Kasumi-1 (cell line): ENCODE data around the gene LIN28B.
"Not testable (repeated sequence)": the region's sequence is repeated elsewhere in the genome, so short reads cannot be mapped to it uniquely, and the experiment has no call there.

Source experiments
- DNase-seq, 2 experiments: peaks; one replicate each; lab custom pipeline; 2025; lab: John Stamatoyannopoulos, UW

Gene LIN28B

DNA sequence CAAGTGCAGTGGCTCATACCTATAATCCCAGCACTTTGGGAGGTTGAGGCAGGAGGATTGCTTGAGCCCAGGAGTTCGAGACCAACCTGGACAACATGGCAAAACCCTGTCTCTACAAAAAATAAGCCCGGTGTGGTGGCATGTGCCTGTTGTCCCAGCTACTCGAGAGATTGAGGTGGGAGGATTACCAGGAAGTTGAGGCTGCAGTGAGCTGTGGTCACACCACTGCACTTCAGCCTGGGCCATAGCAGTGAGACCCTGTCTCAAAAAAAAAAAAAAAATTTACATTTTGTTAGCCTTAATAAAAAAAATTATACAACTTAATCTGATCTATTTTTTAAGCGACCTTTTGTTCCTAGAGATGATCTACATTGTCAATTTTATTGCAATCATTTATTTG, 56.6 kb downstream of the LIN28B start:
- not testable (repeated sequence) for DNase-seq

DNA sequence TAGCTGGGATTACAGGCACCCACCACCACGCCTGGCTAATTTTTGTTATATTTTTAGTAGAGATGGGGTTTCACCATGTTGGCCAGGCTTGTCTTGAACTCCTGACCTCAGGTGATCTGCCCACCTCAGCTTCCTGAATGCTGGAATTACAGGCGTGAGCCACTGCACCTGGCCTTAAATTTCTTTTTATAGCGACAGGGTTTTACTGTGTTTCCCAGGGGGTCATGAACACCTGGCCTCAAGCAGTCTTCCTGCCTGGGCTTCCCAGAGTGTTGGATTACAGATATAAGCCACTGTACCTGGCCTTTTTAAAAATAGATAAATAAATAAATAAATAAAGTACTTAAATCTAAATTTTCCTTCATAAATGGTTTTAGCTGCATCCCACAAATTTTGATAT, 57.5 kb downstream of the LIN28B start:
- DNase-seq, result no peak

DNA sequence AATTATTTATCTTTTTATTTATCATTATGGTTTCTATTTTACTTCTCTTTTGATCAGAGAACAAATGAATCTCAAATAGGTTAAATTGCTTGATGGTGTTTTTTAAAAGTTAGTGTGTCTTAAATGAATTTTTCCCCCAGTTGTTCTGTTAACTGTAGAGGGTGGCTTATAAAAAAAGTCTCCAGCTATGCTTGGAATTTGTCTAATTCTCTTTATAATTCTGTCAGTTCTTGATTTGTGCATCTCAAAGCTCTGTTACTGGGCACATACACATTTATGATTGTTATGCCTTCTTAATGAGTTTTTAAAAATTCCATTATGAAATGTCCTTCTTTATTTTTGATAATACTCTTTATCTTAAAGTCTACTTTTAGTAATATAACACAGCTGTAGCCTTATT, 58.0 kb downstream of the LIN28B start:
- no peak for DNase-seq

DNA sequence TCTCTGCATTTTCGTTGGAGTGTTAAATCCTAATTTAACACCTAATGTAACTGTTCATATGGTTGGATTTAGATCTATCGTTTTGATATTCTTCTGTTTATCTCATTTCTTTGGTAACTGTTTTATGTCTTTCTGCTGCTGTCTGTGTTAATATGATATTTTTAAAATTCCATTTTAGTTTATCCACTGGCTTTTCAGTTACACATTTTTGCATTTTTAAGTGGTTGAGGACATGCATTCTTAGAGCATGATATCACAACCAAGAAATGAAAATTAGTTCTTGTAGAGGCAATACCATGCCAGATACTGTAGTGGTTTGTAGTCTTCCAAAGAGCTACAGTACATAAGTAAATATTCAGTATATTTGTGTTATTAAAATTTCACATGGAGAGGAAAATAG, 58.6 kb downstream of the LIN28B start:
- DNase-seq, result no peak

DNA sequence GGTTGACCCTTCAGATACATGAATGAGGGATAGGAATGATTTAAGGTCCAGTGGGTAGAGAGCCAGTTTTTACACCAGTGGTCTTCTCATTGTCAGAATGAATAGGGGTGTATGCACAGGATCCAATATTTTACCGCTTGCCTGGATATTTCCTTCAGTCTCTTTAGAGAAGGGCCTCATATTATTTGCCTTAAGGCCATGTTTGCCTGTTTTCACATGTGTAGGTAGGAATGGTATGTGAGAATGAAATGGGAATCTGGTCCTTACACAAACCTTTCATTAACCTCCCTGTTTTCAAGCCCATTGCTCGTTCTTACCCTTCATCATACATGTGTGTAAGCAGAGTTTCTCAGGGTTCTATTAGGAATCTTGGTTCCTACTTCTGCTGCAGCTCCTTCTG, 62.4 kb downstream of the LIN28B start:
- DNase-seq, result no peak

DNA sequence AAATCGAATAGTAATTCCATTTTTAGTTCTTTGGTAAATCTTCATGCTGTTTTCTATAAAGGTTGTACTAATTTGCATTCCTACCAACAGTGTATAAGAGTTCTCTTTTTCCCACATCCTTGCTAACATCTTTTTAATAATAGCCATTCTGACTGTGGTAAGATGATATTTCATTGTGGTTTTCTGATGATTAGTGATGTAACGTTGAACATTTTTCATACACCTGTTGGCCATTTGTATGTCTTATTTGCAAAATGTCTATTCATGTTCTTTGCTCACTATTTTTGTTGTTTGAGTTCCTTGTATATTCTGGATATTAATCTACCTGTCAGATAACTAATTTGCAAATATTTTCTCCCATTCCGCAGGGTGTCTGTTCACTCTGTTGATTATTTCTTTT, 64.5 kb downstream of the LIN28B start:
- no peak for DNase-seq

DNA sequence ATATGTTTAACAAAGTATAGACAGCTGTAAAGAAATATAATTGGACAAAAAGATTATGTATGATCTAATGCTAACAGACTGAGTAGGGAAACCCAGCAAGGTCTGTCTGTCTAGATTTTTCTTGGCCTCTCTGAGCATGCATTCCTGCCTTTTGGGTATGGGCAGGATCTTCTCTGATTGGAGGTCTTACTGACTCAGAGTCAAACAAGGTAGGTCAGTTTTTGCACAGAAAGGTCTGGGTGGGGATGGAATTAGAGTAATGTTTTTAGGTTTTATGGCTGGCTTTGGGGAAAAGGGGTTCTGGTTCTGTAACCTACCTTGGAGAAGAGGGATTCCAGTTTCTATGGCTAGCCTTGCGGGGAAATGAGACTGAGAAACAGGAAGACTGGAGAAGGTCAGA, 65.5 kb downstream of the LIN28B start:
- no peak for DNase-seq

DNA sequence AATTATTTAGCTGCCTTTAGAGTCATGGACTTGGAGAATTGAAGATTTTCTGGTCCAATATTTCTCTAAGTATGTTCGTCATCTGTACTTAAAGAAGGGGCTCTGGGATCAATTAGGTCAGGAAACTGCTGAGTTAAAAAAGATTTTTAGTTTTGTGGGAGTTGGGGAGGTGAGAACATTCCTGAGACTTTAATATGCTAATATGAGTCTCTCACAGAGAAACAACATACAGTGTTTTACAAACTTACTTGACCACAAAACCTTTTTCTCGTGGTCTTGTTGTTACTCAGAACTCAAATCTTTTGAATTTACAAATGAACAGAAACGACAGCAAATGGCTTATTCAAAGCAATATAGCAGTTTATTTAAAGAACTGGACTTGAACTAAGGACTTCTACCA, 67.9 kb downstream of the LIN28B start:
- no peak for DNase-seq

DNA sequence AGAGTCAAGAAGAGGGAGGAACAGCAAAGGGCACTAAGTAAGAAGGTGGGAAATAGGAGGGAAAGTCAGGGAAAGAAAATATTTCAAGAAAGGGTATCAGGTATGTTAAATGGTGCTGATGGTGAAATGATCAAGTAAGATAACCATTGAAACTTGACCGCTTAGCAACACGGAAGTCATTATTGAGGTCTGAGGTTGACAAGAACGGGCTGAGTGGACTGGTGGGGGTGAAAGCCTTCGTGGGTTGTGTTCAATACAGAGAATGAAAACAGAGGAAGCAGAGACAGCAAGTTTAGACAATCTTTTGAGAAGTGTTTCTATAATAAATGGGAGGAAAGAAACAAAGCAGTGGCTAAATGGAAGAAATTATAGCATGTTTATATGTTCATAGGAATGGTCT, 72.0 kb downstream of the LIN28B start:
- no peak for DNase-seq

DNA sequence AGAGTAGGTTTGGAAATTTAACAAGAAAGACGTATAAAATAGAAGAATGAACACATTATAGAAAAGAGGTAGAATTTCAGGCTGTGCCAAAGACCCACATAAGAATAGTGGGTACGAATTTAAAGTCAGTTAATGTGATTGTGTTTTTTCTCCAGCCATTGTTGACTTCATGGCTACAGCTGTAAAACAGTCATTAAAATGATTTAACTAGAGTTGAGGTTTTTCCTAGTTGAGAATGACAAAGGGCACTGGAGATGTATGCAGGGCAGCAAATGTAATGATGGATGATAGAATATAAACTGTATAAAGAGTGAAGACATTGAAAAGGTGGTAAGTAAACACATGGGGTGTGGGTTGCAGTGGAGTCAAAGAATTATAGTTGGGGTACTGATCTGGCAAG, 72.7 kb downstream of the LIN28B start:
- DNase-seq, result no peak

DNA sequence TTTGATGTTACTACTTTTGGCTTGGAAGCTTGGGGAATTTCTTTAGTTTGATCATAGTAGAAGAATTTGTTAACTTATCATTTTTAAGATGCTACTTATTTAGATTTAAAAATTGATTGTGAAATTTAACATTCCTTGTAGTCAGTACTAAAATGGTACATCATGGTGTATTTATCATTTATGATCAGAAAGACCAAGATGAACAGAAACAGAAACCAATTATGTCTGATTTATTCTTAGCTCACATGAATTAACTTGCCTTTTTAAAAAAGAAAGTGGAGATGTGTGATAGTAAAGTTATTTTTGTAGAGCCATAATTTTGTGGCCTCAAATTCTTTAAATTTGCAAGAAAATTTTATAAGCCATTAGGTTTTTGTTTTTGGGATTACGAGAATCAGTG, 77.6 kb downstream of the LIN28B start:
- no peak for DNase-seq

DNA sequence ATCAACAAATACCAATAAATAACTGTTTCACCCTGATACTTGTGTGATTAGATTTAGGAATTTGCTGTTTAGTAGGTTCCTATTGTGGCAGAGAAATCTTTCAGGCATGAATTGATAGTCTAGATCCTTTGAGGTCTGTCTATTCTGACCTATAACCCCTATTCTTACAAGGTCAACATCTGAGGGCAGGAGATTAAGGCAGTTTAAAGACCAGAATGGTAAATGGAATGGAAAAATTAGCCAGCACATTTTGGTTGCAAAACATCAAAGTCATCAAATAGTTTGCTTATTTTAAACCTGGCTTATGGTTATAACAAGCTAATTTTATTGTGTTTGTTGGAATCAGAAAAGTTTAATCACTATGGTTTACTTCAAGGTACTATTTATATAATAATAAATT, 78.4 kb downstream of the LIN28B start:
- no peak for DNase-seq

DNA sequence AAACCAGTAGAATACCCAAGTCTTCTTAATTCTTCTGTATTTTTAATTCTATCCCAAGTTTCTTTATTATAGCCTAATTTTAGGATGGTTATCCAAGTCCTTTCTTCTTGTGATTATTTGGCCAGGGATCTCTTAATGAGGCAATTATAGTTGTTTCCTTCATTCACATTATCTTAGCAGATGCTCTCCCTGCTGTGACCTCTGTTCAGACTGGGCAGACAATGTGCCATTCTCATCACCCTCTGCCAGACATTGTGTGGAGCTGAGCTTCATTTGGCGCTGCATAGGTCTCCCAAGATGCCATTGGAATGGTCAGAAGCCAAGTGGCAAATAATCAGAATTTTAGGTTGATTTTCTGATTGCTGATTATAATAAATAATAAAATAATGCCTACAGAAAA, 79.4 kb downstream of the LIN28B start:
- DNase-seq, result no peak

DNA sequence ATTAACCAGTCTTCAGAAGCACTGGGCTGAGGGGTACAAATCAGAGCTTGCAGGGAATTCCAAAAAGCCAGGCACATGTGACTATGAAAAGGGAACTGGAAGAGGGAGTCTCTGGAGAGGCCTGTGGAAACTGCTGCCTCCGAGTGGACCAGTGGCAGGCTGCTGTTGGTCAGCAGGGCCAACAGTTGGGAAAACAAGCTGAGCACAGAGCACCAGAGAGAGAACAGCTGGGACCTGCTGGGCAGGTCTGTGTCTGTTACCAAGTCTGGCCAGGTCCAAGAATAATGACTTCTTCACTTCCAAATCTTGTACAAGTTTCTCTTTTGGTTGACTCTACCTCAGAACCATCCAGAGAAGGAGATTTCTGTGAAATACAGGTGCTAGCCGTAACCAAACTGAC, 81.4 kb downstream of the LIN28B start:
- DNase-seq, result no peak

DNA sequence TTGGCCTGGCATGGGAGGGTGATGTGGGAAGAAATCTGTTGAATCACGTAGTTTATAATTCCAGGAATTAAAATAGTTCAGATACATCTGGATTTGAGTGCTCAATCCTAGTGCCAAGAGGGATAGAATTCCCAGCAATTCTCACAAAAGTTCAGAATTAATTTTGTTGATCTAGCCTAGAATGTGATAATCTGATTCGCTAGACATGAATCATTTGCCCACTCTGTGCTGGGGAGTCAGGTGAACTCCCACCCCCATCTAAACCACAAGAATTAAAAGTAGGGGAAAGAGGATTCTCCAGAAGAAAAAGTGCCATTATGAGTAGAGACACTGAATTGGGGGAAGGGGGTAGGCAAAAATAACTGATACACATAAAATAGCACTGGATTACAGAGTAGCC, 85.0 kb downstream of the LIN28B start:
- no peak for DNase-seq

DNA sequence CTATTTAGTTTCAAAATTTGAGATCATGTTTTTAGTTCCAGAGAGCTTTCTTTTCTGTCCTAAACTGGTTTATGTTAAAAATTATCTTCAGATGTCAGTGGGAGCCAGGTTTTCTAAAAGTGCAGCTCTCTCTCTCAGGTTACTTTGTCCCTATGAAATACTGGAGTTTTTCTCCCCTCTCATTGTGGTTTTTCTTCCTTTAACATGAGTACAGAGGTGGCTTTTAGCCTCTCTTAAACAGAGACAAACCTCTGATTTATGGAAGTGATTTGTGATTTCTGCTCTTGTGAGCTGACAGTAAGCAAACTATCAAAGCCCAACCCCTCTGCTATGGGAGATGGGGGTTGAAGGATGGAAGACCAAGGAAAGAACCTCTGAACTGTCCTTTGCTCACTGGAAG, 85.7 kb downstream of the LIN28B start:
- no peak for DNase-seq

DNA sequence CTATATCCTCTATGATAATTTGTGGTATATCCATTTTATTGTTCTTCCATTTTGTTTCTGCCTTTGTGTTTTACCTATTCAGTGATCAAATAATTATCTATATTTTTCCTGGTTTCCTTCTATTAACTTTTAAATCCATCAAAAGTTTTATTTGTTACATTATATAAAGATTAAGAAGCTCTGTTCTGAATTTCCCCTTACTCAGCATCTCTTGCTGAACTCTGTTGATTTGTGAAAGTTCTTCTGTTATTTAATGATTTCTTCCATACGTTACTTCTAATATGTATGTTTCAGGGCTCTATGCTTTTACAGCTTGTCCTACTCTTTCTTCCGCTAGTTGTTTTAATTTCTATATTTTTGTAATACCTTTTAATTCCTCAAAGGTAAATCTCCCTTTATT, 87.1 kb downstream of the LIN28B start:
- DNase-seq, result no peak

DNA sequence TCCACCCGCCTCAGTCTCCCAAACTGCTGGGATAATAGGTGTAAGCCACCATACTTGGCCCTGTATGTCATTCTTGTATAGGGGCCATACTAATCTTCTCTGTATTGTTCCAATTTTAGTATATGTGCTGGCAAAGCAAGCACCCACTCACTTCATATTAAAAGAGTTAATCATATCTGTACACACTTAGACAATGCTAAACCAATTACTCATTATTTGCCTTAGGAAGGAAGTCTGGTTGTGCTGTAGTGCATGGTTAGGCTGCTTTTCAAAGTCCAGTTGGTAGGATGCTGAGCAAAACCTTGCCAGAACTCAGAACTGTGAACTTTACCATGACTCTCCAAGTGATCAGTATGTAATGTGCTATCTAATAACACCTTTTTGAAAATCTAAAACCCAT, 88.6 kb downstream of the LIN28B start:
- DNase-seq, result no peak

DNA sequence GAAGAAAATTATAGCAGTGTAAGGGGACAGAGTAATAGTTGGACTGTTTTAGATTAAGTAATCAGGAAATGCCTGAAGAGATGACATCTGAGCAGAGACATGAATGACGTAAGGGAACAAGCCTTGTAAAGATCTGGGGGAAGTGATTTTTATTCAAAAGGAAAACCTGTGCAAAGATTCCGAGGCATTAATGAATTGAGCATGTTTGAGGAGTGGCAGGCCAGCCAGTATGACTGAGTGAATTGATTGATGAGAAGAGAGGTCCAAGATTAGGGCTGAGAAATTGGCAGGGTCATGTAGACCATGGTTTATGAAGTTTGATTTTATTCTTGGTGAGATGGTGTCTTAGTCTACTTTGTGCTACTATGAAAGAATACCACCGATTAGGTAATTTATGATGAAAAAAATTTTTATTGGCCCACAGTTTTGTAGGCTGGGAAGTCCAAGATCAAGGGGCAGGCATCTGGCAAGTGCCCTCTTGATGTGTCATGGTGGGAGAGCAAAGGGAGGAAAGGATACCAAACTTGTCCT, 95.1 kb downstream of the LIN28B start:
- DNase-seq, result peak in 1 of 2 experiments; percentile 12

DNA sequence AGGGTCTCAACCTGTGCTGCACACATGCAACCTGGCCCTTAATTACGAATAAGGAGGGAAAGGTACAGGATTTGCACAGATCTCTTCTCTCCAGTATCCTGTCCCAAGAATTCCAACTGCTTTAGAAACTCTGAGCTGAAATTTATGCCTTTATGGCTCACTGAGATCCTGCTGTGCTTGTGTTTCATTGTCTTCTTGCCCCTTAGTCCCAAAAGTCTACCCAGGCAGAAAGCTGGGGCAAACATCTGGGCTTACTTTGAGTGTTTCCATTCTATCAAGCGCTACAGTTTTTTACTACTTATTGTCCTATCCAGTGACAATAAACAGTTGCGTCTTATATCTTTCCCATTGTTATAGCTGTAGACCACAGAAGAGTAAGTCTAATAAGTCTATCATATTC, 99.7 kb downstream of the LIN28B start:
- no peak for DNase-seq

DNA sequence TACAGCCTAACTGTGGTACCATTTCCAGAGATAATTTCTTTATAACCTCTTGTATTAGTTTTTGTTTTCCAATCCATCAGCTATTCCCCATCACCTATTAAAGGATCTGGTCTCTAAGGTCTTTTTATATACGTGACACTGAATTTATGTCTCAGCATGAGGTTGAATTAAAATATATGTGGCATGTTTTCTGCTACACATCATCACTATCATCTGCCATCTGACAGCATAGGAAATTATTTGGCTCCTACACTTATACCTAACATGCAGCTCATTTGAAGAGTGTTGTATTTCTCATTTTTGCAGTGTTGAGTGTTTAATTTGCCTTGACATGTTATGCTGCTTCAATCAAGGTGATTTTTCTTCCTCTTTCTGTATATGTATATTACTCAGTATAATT, 100.3 kb downstream of the LIN28B start:
- DNase-seq, result no peak

DNA sequence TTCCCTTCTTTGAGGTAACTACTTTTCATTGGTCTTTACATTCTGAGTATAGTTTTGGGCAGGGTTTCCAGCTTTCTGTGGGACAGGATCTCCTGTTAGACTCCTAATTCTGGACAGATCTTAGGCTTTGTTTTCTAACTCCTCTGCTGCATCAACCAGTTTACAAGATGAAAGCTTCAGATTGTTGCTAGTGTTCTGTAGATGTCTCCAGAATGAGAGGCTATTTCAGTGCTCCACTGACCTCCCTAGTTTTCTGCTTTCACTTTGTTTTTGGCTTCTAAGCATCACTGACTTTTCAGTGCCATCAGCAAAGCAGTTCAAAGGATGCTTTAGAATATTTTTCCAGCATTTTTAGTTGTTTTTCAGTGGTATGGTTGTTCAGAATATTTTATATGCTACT, 101.4 kb downstream of the LIN28B start:
- no peak for DNase-seq

DNA sequence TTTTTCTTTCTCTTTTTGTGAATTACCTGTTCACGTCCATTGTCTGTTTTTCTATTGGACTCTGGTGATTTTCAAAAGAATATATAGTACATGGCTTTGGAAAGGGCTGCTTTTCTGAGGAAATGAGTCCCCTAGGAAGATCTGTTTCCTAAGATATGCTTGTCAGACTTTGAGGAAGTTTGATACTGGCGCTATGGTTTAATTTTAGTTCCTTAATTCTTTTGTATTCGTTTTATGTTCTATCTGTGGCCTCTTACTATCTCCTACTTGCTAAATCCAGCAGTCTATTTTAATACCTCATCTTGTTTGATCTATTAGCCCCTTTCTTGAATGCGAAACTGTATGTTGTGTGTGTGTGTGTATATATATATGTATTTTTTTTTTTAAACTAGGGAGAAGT, 101.9 kb downstream of the LIN28B start:
- DNase-seq, result peak; percentile 57 to 62

DNA sequence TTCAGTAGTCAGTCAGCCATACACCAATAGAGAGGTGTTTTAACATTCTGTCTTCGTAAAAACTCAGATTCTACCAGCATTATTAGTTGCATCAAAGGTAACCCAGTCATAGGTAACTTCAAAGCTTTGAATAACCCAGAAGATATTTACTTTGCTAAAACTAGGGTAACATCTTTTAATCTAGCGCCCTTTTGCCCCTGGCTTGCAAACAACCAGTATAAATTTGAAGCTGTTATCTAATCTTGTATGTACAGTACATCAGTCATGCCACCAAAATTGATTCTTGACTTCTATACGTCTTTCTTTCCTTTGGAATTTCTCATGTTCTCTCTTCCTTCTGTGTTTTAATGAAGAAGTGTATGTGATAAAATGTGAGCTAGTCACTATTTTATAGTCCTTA, 109.3 kb downstream of the LIN28B start:
- no peak for DNase-seq

DNA sequence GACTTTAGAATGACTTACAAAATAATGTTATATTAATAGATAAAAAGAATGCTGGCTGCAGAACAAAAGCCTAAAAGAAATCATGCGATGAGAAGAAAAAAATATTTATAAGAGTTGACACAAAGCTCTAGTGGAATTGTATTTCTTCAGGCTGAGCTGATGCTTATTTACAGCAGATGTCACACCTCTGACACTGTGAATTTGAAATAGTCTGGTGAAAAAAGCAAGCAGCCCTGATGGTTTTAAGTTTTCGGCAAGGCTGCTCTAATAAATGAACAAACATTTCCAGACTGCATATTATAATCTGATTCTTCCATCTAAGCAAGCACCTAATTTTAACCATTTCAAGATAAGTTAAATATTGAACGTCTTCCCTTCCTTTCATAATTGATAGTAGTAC, 109.9 kb downstream of the LIN28B start:
- no peak for DNase-seq
